Fibroblast of peridontal ligament (primary cell): ENCODE measurements around the gene CST2.
"Not testable (repeated sequence)": the region's sequence is repeated elsewhere in the genome, so short reads cannot be mapped to it uniquely, and the experiment has no call there.

ENCODE experiments used
- DNase-seq: peaks from one replicate; pipeline ENCODE4 v3.0.0-alpha.2; 2010; ENCODE audit errors: extremely low read depth

Gene CST2, protein sequence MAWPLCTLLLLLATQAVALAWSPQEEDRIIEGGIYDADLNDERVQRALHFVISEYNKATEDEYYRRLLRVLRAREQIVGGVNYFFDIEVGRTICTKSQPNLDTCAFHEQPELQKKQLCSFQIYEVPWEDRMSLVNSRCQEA

GRCh38 chr20:23826541-23827021, at the start of gene CST2:
Gene CST2, minus strand, starts transcription at chr20:23826729. Its CDS starts 69 bp downstream, at chr20:23826660.
- DNase-seq: peak; percentile 5

- no peak for DNase-seq
Measured at GRCh38 chr20:23875606-23876237, 49.2 kb upstream of the CST2 start.

DNA sequence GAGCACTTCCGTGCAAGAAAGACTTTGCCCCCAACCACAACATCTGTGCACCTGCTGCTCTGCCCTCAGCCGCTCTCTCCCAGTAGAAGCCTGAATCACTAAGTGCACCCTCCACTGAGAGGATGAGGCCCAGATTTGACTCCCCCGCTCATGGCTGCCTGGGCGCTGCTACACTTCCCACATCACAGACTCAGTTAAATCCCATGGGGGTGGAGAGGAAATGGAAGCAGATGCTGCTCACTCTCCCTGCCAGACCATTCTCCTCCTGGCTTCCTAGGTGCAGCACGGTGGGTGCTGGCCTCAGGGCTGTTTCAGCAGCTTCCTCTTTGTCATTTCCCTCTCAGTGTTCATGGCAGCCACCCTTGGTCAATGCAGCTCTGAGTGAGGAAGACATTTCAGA, 48.2 kb upstream of the CST2 start:
- no peak for DNase-seq

DNA sequence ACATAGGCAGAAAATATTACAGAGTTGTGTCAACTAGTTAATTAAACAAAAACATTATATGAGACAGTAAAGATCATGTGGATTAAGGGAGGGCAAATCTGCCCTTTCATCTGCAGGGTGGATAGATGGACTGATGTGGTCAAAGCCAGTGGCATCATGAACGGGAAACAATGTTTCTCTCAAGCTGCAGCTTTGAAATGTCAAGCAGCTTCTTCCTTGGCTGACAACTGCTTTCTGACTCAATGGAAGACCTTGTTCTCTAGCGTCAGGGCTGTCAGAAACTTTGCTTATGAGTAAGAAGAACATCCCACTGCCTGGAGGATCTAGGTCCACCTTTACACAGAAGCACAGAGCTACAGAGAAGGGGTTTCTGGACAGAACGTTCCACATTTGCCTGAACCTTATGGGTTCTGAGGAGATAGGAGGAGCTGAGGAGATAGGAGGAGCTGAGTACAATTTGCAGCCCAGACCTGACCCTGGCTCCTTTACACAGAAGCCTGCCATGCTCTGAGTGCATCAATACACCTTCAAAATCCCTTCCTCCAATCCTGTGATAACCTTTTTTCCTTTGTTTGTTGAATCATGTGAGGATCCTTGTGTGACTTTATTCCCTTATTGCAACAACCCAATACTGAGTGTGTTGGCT, 47.0 kb upstream of the CST2 start:
- no peak for DNase-seq

DNA sequence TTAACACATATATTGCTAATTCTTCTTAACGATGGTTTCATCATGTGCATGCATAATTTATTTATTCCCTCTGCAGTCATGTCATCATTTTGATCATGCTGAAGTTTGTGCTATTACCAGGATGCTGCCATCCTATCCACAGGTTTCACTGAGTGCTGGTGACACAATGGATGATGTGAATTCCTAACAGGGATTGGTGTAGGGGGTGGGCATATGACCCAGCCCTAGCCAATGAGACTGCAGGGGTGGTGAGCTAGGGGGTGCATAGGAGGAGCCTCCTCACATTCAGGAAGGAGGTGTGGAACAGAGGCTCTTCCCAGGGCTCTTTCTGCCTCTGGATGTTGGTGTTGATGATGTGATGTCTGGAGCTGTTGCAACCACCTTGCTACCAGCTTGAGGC, 45.5 kb upstream of the CST2 start:
- DNase-seq: no peak

DNA sequence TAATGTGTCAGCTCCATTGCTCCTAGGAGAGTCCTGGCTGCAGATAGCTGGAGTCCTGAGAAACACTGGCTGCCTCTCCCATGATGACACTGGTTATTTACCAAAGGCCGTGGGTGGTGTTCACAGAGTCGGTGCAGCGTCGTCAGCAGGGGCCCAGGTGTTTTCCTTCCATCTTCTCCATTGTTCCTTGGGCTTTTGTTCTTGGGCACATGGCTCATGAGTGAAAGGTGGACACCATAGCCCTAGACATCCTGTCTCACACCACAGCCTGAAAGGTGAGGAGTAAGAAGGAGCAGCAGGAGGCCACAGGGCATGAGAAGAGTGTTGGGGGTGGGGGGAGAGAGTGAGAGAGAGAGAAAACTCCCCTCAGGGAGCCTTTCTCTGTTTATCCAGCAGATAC, 43.9 kb upstream of the CST2 start:
- DNase-seq: no peak

- DNase-seq: no peak
Measured at GRCh38 chr20:23869520-23869919, 43.0 kb upstream of the CST2 start.

- DNase-seq: no peak
Measured at GRCh38 chr20:23868321-23868720, 41.8 kb upstream of the CST2 start.

DNA sequence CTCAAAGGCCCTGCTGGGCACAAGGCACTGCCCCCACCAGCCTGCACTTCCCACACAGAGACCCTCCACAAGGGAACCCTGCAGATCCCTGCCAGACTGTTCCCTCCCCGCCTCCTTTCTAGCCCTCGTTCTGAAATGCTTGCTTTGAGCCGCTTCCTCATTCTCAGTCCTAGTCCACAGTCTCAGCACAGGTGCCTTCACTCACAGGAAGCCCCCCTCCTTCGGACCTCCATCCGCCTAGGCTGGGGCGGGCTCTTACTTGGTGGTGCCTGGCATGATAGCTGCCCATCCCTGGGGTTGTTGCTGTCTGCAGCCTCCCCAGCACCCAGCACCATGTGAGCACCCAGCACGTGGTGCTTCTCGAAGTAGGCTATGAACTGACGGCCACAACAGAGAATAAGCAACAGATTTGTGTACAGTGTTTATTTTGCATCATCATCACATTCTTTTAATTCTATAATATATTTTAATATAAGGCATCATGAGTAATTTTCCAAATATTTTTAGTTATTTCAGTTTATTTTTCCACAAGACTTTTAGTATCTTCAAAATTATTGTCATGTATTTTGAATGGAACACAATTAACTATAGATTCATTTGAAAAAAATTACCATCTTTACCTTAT, 40.7 kb upstream of the CST2 start:
- DNase-seq: no peak

- DNase-seq: not testable (repeated sequence)
Measured at GRCh38 chr20:23860771-23861170, 34.2 kb upstream of the CST2 start.

- no peak for DNase-seq
Measured at GRCh38 chr20:23857962-23858595, 31.6 kb upstream of the CST2 start.

DNA sequence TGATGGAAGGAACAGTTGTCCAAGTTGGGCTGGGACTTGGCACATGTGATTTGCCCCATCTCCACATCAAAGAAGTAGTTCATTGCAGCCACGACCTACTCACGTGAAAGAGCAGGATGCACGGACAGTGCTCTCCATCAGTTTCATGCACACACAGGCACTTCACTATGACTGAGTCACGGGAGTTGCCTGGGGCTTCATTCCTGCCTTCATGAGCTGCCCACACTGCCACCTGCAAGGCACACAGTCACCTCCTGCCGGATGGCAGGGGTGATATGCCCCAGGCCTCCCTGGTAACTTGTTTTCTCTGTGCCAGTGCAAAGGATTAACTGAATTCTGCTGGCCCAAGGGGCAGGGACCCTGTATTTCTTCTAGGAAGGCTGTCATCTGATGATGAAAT, 30.2 kb upstream of the CST2 start:
- DNase-seq: no peak

- no peak for DNase-seq
Measured at GRCh38 chr20:23856226-23856625, 29.7 kb upstream of the CST2 start.

DNA sequence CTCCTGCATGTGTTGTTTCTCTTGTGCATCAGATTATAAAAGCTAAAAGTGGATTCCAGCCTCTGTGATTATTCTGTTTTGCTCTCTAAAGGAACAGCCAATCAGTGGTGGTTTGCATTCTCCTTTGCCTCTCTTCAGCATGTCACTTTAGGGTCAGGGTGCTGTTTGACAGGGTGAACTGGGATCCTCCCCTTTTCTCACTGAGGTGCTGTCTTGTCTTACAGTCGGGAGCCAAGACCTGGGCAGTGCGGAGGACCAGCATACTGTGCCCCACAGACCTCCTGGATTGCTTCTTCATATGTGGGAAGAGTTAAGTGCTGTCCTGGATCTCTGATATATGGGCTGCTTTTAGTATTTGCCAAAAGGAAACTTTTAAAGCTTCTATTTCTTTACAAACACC, 15.2 kb upstream of the CST2 start:
- no peak for DNase-seq

GRCh38 chr20:23835716-23836115, 9.2 kb upstream of the CST2 start:
- no peak for DNase-seq

GRCh38 chr20:23832775-23833513, 6.4 kb upstream of the CST2 start:
- peak; percentile 2 for DNase-seq

- DNase-seq: peak; percentile 27
Measured at GRCh38 chr20:23831961-23832360, 5.4 kb upstream of the CST2 start.

- no peak for DNase-seq
Measured at GRCh38 chr20:23823621-23824324, 2.8 kb downstream of the CST2 start.

DNA sequence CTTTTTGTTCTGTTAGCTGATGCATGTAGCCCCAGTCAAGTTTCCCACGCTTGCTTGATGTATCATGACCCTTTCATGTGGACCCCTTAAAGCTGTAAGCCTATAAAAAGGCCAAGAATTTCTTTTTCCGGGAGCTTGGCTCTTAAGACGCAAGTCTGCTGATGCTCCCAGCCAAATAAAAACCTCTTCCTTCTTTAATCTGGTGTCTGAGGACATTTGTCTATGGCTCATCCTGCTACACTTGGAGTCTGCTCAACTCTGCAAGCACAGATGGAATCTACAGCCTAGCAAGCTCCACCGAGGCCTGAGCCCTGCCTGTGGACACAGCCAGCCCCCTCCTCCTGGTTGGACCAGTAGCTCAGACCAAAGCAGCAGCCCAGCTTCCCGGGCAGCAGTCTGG, 3.4 kb downstream of the CST2 start:
- no peak for DNase-seq

GRCh38 chr20:23820493-23820892, 6.0 kb downstream of the CST2 start:
- no peak for DNase-seq

DNA sequence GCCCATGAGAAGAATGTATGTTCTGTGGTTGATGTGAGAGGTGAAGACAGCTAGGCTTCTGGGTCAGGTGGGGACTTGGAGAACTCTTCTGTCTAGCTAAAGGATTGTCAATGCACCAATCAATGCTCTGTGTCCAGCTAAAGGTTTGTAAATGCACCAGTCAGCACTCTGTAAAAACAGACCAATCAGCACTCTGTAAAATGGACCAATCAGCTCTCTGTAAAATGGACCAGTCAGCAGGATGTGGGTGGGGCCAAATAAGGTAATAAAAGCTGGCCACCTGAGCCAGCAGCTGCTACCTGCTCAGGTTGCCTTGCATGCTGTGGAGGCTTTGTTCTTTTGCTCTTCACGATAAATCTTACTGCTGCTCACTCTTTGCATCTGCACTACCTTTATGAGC, 15.0 kb downstream of the CST2 start:
- DNase-seq: not testable (repeated sequence)
